Measurements from ENCODE around the gene CLCN7.
A peak's percentile ranks its signal among the peaks of the same experiment; 100 is the strongest.

The CLCN7 gene

GRCh38 chr16:1492082-1492922 lies 17.5 kb upstream of the CLCN7 start:
- no peak for DNase-seq
- no CpG with 5 or more reads among the region's 23 CpGs for WGBS (ENCODE audit: extremely low coverage, insufficient coverage, low lambda C conversion rate)
- no peaks in the 10 kb centered on the region for H3K36me3 ChIP-seq (ENCODE audit: control insufficient read depth, insufficient read depth, low read length)
- H3K79me2 ChIP-seq (ENCODE audit: control insufficient read depth, insufficient read depth, low read length): peaks cover 9% of the 10 kb centered on the region
- peaks cover 5% of the 10 kb centered on the region for H3K79me1 ChIP-seq (ENCODE audit: low read length)
- H2BK15ac ChIP-seq (replicated peaks; ENCODE audit: low read depth): no peak overlapping the region
- peak overlapping the region; percentile 92 for H3K56ac ChIP-seq (ENCODE audit: low read length)
- no peak overlapping the region for H3K4me3 ChIP-seq (ENCODE audit: low read length)
- H4K8ac ChIP-seq (ENCODE audit: low read depth, low read length): no peak overlapping the region
- H3K23ac ChIP-seq (ENCODE audit: low read length): no peak overlapping the region
- H3K27me3 ChIP-seq (ENCODE audit: insufficient read depth, low read length, poor library complexity): no peaks in the 10 kb centered on the region
- peak overlapping the region; percentile 96 for H3K4me2 ChIP-seq (ENCODE audit: low read length)
- H3K4me1 ChIP-seq (ENCODE audit: control insufficient read depth, low read depth, low read length): no peaks in the 10 kb centered on the region
- no peak overlapping the region for H3K27ac ChIP-seq (ENCODE audit: low read depth, low read length)
- H4K5ac ChIP-seq (ENCODE audit: low read length): no peak overlapping the region
- peak overlapping the region; percentile 87 for H3K9ac ChIP-seq (ENCODE audit: low read length)
- H2BK120ac ChIP-seq (ENCODE audit: low read depth, low read length): no peak overlapping the region
- no peak overlapping the region for H3K18ac ChIP-seq (ENCODE audit: low read length)
- H3K4ac ChIP-seq (ENCODE audit: low read depth, low read length): peak overlapping the region; percentile 18
- no peak overlapping the region for H2BK5ac ChIP-seq (ENCODE audit: low read length)
- no peak overlapping the region for H2AK5ac ChIP-seq (ENCODE audit: low read length)

- H3K56ac ChIP-seq (ENCODE audit: low read length): no peak overlapping the region
- H3K79me1 ChIP-seq (ENCODE audit: low read length): peaks cover 5% of the 10 kb centered on the region
- H2BK15ac ChIP-seq (replicated peaks; ENCODE audit: low read depth): no peak overlapping the region
- no peak overlapping the region for H3K4me2 ChIP-seq (ENCODE audit: low read length)
- H2AK5ac ChIP-seq (ENCODE audit: low read length): no peak overlapping the region
- H2BK120ac ChIP-seq (ENCODE audit: low read depth, low read length): no peak overlapping the region
- H3K18ac ChIP-seq (ENCODE audit: low read length): no peak overlapping the region
- H4K5ac ChIP-seq (ENCODE audit: low read length): no peak overlapping the region
- no peak overlapping the region for H3K23ac ChIP-seq (ENCODE audit: low read length)
- no peaks in the 10 kb centered on the region for H3K36me3 ChIP-seq (ENCODE audit: control insufficient read depth, insufficient read depth, low read length)
- H3K27ac ChIP-seq (ENCODE audit: low read depth, low read length): no peak overlapping the region
- no peaks in the 10 kb centered on the region for H3K4me1 ChIP-seq (ENCODE audit: control insufficient read depth, low read depth, low read length)
- no peak overlapping the region for H2BK5ac ChIP-seq (ENCODE audit: low read length)
- DNase-seq: no peak
- peaks cover 9% of the 10 kb centered on the region for H3K79me2 ChIP-seq (ENCODE audit: control insufficient read depth, insufficient read depth, low read length)
- WGBS (ENCODE audit: extremely low coverage, insufficient coverage, low lambda C conversion rate): no CpG with 5 or more reads among the region's 12 CpGs
- H3K4ac ChIP-seq (ENCODE audit: low read depth, low read length): no peak overlapping the region
- H3K4me3 ChIP-seq (ENCODE audit: low read length): no peak overlapping the region
- no peak overlapping the region for H4K8ac ChIP-seq (ENCODE audit: low read depth, low read length)
- no peaks in the 10 kb centered on the region for H3K27me3 ChIP-seq (ENCODE audit: insufficient read depth, low read length, poor library complexity)
- H3K9ac ChIP-seq (ENCODE audit: low read length): no peak overlapping the region
Measured at GRCh38 chr16:1491327-1491726, 16.5 kb upstream of the CLCN7 start.

GRCh38 chr16:1489077-1489476 lies 14.2 kb upstream of the CLCN7 start:
- Histone ChIP-seq H3K4me3 (ENCODE audit: low read length) (no peak overlapping the region), H3K23ac (ENCODE audit: low read length) (no peak overlapping the region), H3K56ac (ENCODE audit: low read length) (no peak overlapping the region), H2AK5ac (ENCODE audit: low read length) (no peak overlapping the region), H3K79me1 (ENCODE audit: low read length) (no peaks in the 10 kb centered on the region), H3K18ac (ENCODE audit: low read length) (no peak overlapping the region), H3K9ac (ENCODE audit: low read length) (no peak overlapping the region), H4K8ac (ENCODE audit: low read depth, low read length) (no peak overlapping the region), H2BK5ac (ENCODE audit: low read length) (no peak overlapping the region), H3K27me3 (ENCODE audit: insufficient read depth, low read length, poor library complexity) (no peaks in the 10 kb centered on the region), H2BK120ac (ENCODE audit: low read depth, low read length) (no peak overlapping the region), H4K5ac (ENCODE audit: low read length) (no peak overlapping the region), H3K4ac (ENCODE audit: low read depth, low read length) (no peak overlapping the region), H3K27ac (ENCODE audit: low read depth, low read length) (no peak overlapping the region), H3K79me2 (ENCODE audit: control insufficient read depth, insufficient read depth, low read length) (peaks cover 2% of the 10 kb centered on the region), H3K4me1 (ENCODE audit: control insufficient read depth, low read depth, low read length) (no peaks in the 10 kb centered on the region), H3K36me3 (ENCODE audit: control insufficient read depth, insufficient read depth, low read length) (no peaks in the 10 kb centered on the region), H3K4me2 (ENCODE audit: low read length) (no peak overlapping the region), H2BK15ac (replicated peaks; ENCODE audit: low read depth) (no peak overlapping the region)
- no peak for DNase-seq
- WGBS (ENCODE audit: extremely low coverage, insufficient coverage, low lambda C conversion rate): no CpG with 5 or more reads among the region's 12 CpGs

- WGBS (ENCODE audit: extremely low coverage, insufficient coverage, low lambda C conversion rate): no CpG with 5 or more reads among the region's 19 CpGs
- no peak within 1 kb of the TSS for H2BK5ac ChIP-seq (ENCODE audit: low read length)
Measured at GRCh38 chr16:1488619-1489018, 13.8 kb upstream of the CLCN7 start, which contains the start of gene PTX4. TSS of gene PTX4 (minus strand) at chr16:1488944. CDS start at chr16:1488909, 35 bp downstream.

GRCh38 chr16:1488054-1488601 lies 13.3 kb upstream of the CLCN7 start:
- no peak overlapping the region for H3K56ac ChIP-seq (ENCODE audit: low read length)
- no peaks in the 10 kb centered on the region for H3K4me1 ChIP-seq (ENCODE audit: control insufficient read depth, low read depth, low read length)
- no peak overlapping the region for H2BK5ac ChIP-seq (ENCODE audit: low read length)
- H2BK120ac ChIP-seq (ENCODE audit: low read depth, low read length): no peak overlapping the region
- H3K27ac ChIP-seq (ENCODE audit: low read depth, low read length): no peak overlapping the region
- H3K9ac ChIP-seq (ENCODE audit: low read length): no peak overlapping the region
- no peak overlapping the region for H3K4me2 ChIP-seq (ENCODE audit: low read length)
- no peak overlapping the region for H4K5ac ChIP-seq (ENCODE audit: low read length)
- H3K36me3 ChIP-seq (ENCODE audit: control insufficient read depth, insufficient read depth, low read length): no peaks in the 10 kb centered on the region
- no peak overlapping the region for H3K4me3 ChIP-seq (ENCODE audit: low read length)
- no peaks in the 10 kb centered on the region for H3K79me2 ChIP-seq (ENCODE audit: control insufficient read depth, insufficient read depth, low read length)
- no peak overlapping the region for H3K23ac ChIP-seq (ENCODE audit: low read length)
- H4K8ac ChIP-seq (ENCODE audit: low read depth, low read length): no peak overlapping the region
- WGBS (ENCODE audit: extremely low coverage, insufficient coverage, low lambda C conversion rate): no CpG with 5 or more reads among the region's 24 CpGs
- no peak overlapping the region for H3K18ac ChIP-seq (ENCODE audit: low read length)
- H3K79me1 ChIP-seq (ENCODE audit: low read length): no peaks in the 10 kb centered on the region
- DNase-seq: no peak
- H3K27me3 ChIP-seq (ENCODE audit: insufficient read depth, low read length, poor library complexity): no peaks in the 10 kb centered on the region
- H2BK15ac ChIP-seq (replicated peaks; ENCODE audit: low read depth): no peak overlapping the region
- no peak overlapping the region for H2AK5ac ChIP-seq (ENCODE audit: low read length)
- H3K4ac ChIP-seq (ENCODE audit: low read depth, low read length): no peak overlapping the region

More at GRCh38 chr16:1488619-1489018, 13.8 kb upstream of the CLCN7 start, which contains the start of gene PTX4:
- Histone ChIP-seq H3K56ac (ENCODE audit: low read length) (no peak within 1 kb of the TSS), H3K4me1 (ENCODE audit: control insufficient read depth, low read depth, low read length) (no peaks in the 10 kb centered on the region), H3K4me2 (ENCODE audit: low read length) (no peak within 1 kb of the TSS), H3K27me3 (ENCODE audit: insufficient read depth, low read length, poor library complexity) (no peaks in the 10 kb centered on the region), H2BK120ac (ENCODE audit: low read depth, low read length) (no peak within 1 kb of the TSS), H3K27ac (ENCODE audit: low read depth, low read length) (no peak within 1 kb of the TSS), H3K79me2 (ENCODE audit: control insufficient read depth, insufficient read depth, low read length) (peaks cover under 1% of the 10 kb centered on the region), H4K8ac (ENCODE audit: low read depth, low read length) (no peak within 1 kb of the TSS), H3K36me3 (ENCODE audit: control insufficient read depth, insufficient read depth, low read length) (no peaks in the 10 kb centered on the region), H2AK5ac (ENCODE audit: low read length) (no peak within 1 kb of the TSS), H4K5ac (ENCODE audit: low read length) (no peak within 1 kb of the TSS), H2BK15ac (replicated peaks; ENCODE audit: low read depth) (no peak within 1 kb of the TSS), H3K79me1 (ENCODE audit: low read length) (no peaks in the 10 kb centered on the region), H3K9ac (ENCODE audit: low read length) (no peak within 1 kb of the TSS), H3K18ac (ENCODE audit: low read length) (no peak within 1 kb of the TSS), H3K4ac (ENCODE audit: low read depth, low read length) (no peak within 1 kb of the TSS), H3K4me3 (ENCODE audit: low read length) (no peak within 1 kb of the TSS), H3K23ac (ENCODE audit: low read length) (no peak within 1 kb of the TSS)
- no peak for DNase-seq
